NOMO-1 (cell line): ENCODE data around the gene UGT2B15.
"Not testable (repeated sequence)": the region's sequence is repeated elsewhere in the genome, so short reads cannot be mapped to it uniquely, and the experiment has no call there.

Source experiments
- DNase-seq, 2 experiments: peaks; one replicate each; lab custom pipeline; 2025; ENCODE audit not compliant: unreplicated experiment in 2 of 2; lab: John Stamatoyannopoulos, UW

Gene UGT2B15

DNA sequence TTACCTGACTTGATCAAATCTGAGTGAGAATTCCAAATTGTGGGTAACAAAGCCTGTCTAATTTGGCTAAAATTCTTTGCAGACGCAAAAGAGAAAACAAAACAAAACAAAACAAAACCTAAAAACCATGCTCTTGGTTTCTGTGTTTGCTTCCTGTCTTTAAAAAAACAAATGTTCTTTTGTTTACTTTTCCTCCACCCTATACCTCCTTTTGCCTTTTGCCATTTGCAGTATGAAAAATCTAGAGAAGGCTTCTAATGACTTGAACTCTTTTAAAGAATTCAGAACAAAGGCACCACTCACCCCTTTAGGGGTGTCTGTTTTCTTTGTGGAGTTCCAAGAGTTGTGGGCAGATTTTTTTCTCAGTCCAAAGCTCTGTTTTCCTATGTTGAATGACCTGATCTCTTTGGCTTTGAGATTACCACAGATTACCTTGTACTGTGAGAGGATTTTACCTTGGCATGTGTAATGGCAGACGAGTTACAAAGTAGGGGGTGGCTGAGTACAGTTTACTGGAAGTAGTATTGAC, 13.9 kb downstream of the UGT2B15 start:
- not testable (repeated sequence) for DNase-seq

- no peak for DNase-seq
These were observed 14.5 kb downstream of the UGT2B15 start for GRCh38 chr4:68655764-68656444.

DNA sequence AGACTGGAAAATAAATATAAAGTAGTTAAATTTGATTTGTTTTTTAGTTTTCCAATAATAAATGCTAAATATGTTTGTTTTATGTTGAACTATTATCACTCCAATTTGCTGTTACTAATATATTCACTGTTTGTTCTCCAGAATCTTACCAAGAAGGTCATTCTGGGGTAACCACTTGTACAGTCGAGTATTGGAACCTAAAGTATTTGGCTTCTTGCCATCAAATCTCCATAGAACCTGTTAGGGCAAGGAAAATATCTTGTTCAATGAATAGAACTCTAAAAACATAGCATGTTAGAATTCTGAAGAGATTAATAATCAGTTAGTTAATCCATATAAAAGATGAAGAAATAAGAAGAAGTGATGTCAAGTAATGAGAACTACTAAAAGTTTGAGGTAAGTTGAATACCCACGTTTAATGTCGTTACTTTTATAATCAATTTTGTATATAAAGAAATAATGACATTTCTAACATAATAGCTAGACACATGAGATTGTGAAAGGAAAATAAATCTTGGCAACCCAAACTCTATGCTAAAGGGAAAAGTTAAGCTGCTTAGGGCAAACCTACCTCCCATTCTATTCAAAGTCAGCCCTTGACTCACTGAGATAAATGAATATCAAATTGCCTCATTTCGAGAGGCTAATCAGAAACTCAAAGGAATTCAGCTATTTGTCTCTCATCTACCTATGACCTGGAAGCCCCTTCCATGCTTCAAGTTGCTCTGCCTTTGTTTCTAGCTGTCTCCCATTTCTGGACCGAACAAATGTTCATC, 15.3 kb downstream of the UGT2B15 start:
- DNase-seq, result no peak

DNA sequence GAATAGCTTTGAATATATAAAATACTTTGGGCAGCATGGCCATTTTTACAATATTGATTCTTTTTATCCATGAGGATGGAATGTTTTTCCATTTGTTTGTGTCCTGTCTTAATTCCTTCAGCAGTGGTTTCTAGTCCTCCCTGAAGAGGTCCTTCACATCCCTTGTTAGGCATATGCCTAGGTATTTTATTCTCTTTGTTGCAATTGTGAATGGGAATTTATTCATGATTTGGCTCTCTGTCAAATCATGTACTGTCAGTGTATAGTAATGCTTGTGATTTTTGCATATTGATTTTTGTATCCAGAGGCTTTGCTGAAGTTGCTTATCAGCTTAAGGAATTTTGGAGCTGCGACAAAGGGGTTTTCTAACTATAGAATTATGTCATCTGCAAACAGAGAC, 18.5 kb downstream of the UGT2B15 start:
- DNase-seq, result no peak

GRCh38 chr4:68630371-68630770, 40.1 kb downstream of the UGT2B15 start:
- DNase-seq, result no peak

DNA sequence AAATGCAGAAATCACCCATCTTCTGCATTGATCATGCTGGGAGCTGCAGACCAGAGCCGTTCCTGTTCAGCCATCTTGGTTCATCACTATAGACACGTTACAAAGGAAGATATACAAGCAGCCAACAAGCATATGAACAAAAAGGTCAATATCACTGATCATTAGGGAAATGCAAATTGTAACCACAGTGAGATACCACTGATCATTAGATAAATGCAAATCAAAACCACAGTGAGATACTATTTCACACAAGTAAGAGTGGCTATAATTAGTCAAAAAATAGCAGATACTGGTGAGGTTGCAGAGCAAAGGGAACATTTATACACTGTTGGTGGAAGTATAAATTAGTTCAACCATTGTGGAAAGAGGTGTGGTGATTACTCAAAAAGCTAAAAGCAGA, 47.7 kb downstream of the UGT2B15 start:
- not testable (repeated sequence) for DNase-seq

GRCh38 chr4:68617003-68617698, 53.3 kb downstream of the UGT2B15 start:
- no peak for DNase-seq

- DNase-seq, result no peak
These were observed 54.6 kb downstream of the UGT2B15 start for GRCh38 chr4:68615699-68616422.

- no peak for DNase-seq
These were observed 56.7 kb downstream of the UGT2B15 start for GRCh38 chr4:68613752-68614151.

- no peak for DNase-seq
These were observed 64.2 kb downstream of the UGT2B15 start for GRCh38 chr4:68606240-68606639.

GRCh38 chr4:68599150-68599549, 71.3 kb downstream of the UGT2B15 start:
- DNase-seq, result no peak

DNA sequence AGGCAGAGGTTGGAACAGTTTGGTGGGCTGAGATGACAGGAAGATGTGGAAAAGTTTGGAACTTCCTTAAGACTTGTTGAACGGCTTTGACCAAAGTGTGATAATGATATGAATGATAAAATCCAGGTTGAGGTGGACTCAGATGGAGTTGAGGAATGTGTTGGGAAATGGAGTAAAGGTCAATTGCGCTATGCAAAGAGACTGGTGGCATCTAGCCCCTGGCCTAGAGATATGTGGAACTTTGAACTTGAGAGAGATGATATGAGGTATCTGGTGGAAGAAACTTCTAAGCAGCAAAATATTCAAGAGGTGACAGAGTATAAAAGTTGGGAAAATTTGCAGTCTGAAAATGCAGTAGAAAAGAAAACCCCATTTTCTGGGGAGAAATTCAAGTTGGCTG, 73.0 kb downstream of the UGT2B15 start:
- DNase-seq, result no peak
